ENCODE measurements around the gene SMR3B. TPM values are rescaled to one million over a fixed set of nuclear protein-coding genes. Genes with fewer than 3 reads are reported as not detected.
A peak's percentile ranks its signal among the peaks of the same experiment; 100 is the strongest.

SMR3B gene
- total RNA-seq, 1 experiment from 2014 or later, result not detected

- TF ChIP-seq, protein P1, sequence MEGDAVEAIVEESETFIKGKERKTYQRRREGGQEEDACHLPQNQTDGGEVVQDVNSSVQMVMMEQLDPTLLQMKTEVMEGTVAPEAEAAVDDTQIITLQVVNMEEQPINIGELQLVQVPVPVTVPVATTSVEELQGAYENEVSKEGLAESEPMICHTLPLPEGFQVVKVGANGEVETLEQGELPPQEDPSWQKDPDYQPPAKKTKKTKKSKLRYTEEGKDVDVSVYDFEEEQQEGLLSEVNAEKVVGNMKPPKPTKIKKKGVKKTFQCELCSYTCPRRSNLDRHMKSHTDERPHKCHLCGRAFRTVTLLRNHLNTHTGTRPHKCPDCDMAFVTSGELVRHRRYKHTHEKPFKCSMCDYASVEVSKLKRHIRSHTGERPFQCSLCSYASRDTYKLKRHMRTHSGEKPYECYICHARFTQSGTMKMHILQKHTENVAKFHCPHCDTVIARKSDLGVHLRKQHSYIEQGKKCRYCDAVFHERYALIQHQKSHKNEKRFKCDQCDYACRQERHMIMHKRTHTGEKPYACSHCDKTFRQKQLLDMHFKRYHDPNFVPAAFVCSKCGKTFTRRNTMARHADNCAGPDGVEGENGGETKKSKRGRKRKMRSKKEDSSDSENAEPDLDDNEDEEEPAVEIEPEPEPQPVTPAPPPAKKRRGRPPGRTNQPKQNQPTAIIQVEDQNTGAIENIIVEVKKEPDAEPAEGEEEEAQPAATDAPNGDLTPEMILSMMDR (IDR thresholded peaks at IDR 0.05; ENCODE audit: unreplicated experiment), result no peak
- H3K27me3 Mint-ChIP-seq (ENCODE audit: insufficient read depth, unreplicated experiment), result no peaks in the 10 kb centered on the region
- BruUV-seq (replicated peaks), result no TSS peak
- DNase-seq (ENCODE audit: unreplicated experiment), result peak; percentile 68
- H3K4me3 Mint-ChIP-seq (ENCODE audit: unreplicated experiment), result no peak overlapping the region
- POLR2A ChIA-PET, result interaction anchor here (0.5 to 0.6 kb wide), 3 partner anchors 12 to 175 kb away, joined by 3 read pairs; no protein-coding TSS in a partner anchor
- CTCF ChIA-PET, result interaction anchor here (0.7 to 0.8 kb wide), 2 partner anchors 20 to 470 kb away, joined by 3 to 5 read pairs; no protein-coding TSS in a partner anchor
- intact Hi-C loops (cut with micrococcal nuclease), result no loop called here
- no peak overlapping the region for H3K27ac Mint-ChIP-seq (ENCODE audit: low read depth, unreplicated experiment)
- peaks cover 6% of the 10 kb centered on the region for H3K4me1 Mint-ChIP-seq (ENCODE audit: insufficient read depth, unreplicated experiment)
- H3K36me3 Mint-ChIP-seq (ENCODE audit: insufficient read depth, unreplicated experiment), result no peaks in the 10 kb centered on the region
- H3K9me3 Mint-ChIP-seq (ENCODE audit: unreplicated experiment), result no peaks in the 10 kb centered on the region
Measured at GRCh38 chr4:70365479-70365878, 17.5 kb upstream of the SMR3B start.

DNA sequence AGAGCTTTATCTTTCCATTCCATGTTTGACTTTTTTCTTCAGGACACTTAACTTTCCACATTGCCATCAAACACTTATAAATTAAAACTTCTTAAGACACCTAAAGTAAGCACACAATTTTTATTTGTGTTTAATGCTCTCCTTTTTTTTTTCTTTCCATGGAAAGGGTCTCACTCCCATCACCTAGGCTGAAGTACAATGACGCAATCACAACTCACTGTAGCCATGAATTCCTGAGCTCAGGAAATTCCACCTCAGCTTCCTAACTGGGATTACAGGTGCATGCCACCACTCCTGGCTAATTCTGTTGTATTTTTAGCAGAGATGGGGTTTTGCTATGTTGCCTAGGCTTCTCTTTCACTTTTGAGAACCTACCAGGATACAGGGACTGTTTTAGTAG, 15.1 kb upstream of the SMR3B start:
- no peaks in the 10 kb centered on the region for H3K9me3 Mint-ChIP-seq (ENCODE audit: unreplicated experiment)
- H3K4me3 Mint-ChIP-seq (ENCODE audit: unreplicated experiment), result no peak overlapping the region
- POLR2A ChIA-PET, result interaction anchor here (0.6 kb wide), 1 partner anchor 14 kb away, joined by 3 read pairs; no protein-coding TSS in a partner anchor
- TF ChIP-seq, protein P1 (IDR thresholded peaks at IDR 0.05; ENCODE audit: unreplicated experiment), result no peak
- DNase-seq (ENCODE audit: unreplicated experiment), result no peak
- BruUV-seq (replicated peaks), result no TSS peak
- H3K27me3 Mint-ChIP-seq (ENCODE audit: insufficient read depth, unreplicated experiment), result no peaks in the 10 kb centered on the region
- peaks cover 6% of the 10 kb centered on the region for H3K4me1 Mint-ChIP-seq (ENCODE audit: insufficient read depth, unreplicated experiment)
- intact Hi-C loops (cut with micrococcal nuclease), result no loop called here
- CTCF ChIA-PET, result interaction anchor here (0.7 to 0.8 kb wide), 2 partner anchors 14 to 43 kb away, joined by 4 read pairs; no protein-coding TSS in a partner anchor
- H3K36me3 Mint-ChIP-seq (ENCODE audit: insufficient read depth, unreplicated experiment), result no peaks in the 10 kb centered on the region
- H3K27ac Mint-ChIP-seq (ENCODE audit: low read depth, unreplicated experiment), result no peak overlapping the region

GRCh38 chr4:70371987-70372386, 10.9 kb upstream of the SMR3B start:
- H3K27ac Mint-ChIP-seq (ENCODE audit: low read depth, unreplicated experiment), result no peak overlapping the region
- CTCF ChIA-PET, result no interaction called here

GRCh38 chr4:70372760-70373159, 10.2 kb upstream of the SMR3B start:
- intact Hi-C loops (cut with micrococcal nuclease), result no loop called here
- ChIA-PET POLR2A (no interaction called here), CTCF (no interaction called here)
- Mint-ChIP-seq H3K36me3 (ENCODE audit: insufficient read depth, unreplicated experiment) (no peaks in the 10 kb centered on the region), H3K4me1 (ENCODE audit: insufficient read depth, unreplicated experiment) (no peaks in the 10 kb centered on the region), H3K9me3 (ENCODE audit: unreplicated experiment) (no peaks in the 10 kb centered on the region), H3K27ac (ENCODE audit: low read depth, unreplicated experiment) (no peak overlapping the region), H3K4me3 (ENCODE audit: unreplicated experiment) (no peak overlapping the region), H3K27me3 (ENCODE audit: insufficient read depth, unreplicated experiment) (no peaks in the 10 kb centered on the region)
- TF ChIP-seq, protein P1 (IDR thresholded peaks at IDR 0.05; ENCODE audit: unreplicated experiment), result no peak
- DNase-seq (ENCODE audit: unreplicated experiment), result no peak
- BruUV-seq (replicated peaks), result no TSS peak

More at GRCh38 chr4:70371987-70372386, 10.9 kb upstream of the SMR3B start:
- DNase-seq (ENCODE audit: unreplicated experiment), result no peak
- H3K36me3 Mint-ChIP-seq (ENCODE audit: insufficient read depth, unreplicated experiment), result no peaks in the 10 kb centered on the region
- H3K9me3 Mint-ChIP-seq (ENCODE audit: unreplicated experiment), result no peaks in the 10 kb centered on the region
- TF ChIP-seq, protein P1 (IDR thresholded peaks at IDR 0.05; ENCODE audit: unreplicated experiment), result no peak
- no peaks in the 10 kb centered on the region for H3K4me1 Mint-ChIP-seq (ENCODE audit: insufficient read depth, unreplicated experiment)
- intact Hi-C loops (cut with micrococcal nuclease), result no loop called here
- no peak overlapping the region for H3K4me3 Mint-ChIP-seq (ENCODE audit: unreplicated experiment)
- BruUV-seq (replicated peaks), result no TSS peak
- no peaks in the 10 kb centered on the region for H3K27me3 Mint-ChIP-seq (ENCODE audit: insufficient read depth, unreplicated experiment)
- POLR2A ChIA-PET, result no interaction called here
